SK-N-SH treated with all-trans-retinoic acid at 6 μM for 48 hours (cell line): ENCODE measurements around the gene PPP1R1B.

ENCODE experiments used
- GLIS3 ChIP-seq: fragments of 250-450 bp; sonication (Bioruptor Pico); IDR thresholded peaks from 2 replicates; pipeline ENCODE4 v1.5.0; 2020; ENCODE audit warnings: mild to moderate bottlenecking, moderate library complexity
- TSHZ2 ChIP-seq: fragments of 250-450 bp; sonication (Bioruptor Pico); IDR thresholded peaks from 2 replicates; pipeline ENCODE4 v1.5.0; 2020; ENCODE audit warnings: mild to moderate bottlenecking, moderate library complexity
- TF ChIP-seq, protein P1 (sequence below): fragments of 250-450 bp; sonication (Bioruptor Pico); IDR thresholded peaks from 2 replicates; pipeline ENCODE4 v1.8.0; 2020; ENCODE audit warnings: mild to moderate bottlenecking, moderate library complexity, borderline replicate concordance

GRCh38 chr17:39665642-39666224 is 39.0 kb downstream of the PPP1R1B start:
- TF ChIP-seq, protein P1, sequence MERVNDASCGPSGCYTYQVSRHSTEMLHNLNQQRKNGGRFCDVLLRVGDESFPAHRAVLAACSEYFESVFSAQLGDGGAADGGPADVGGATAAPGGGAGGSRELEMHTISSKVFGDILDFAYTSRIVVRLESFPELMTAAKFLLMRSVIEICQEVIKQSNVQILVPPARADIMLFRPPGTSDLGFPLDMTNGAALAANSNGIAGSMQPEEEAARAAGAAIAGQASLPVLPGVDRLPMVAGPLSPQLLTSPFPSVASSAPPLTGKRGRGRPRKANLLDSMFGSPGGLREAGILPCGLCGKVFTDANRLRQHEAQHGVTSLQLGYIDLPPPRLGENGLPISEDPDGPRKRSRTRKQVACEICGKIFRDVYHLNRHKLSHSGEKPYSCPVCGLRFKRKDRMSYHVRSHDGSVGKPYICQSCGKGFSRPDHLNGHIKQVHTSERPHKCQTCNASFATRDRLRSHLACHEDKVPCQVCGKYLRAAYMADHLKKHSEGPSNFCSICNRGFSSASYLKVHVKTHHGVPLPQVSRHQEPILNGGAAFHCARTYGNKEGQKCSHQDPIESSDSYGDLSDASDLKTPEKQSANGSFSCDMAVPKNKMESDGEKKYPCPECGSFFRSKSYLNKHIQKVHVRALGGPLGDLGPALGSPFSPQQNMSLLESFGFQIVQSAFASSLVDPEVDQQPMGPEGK (CRISPR knock-in tag) = no peak
- TF ChIP-seq GLIS3 (CRISPR knock-in tag) (no peak), TSHZ2 (no peak)
